ENCODE measurements around the gene ADAMTSL1. TPM values are rescaled to one million over a fixed set of nuclear protein-coding genes. Genes with fewer than 3 reads are reported as not detected.

The ADAMTSL1 gene
- total RNA-seq, 4 donors from 2014 or later, result 0.32 to 2.3 (median 1.3) TPM

DNA sequence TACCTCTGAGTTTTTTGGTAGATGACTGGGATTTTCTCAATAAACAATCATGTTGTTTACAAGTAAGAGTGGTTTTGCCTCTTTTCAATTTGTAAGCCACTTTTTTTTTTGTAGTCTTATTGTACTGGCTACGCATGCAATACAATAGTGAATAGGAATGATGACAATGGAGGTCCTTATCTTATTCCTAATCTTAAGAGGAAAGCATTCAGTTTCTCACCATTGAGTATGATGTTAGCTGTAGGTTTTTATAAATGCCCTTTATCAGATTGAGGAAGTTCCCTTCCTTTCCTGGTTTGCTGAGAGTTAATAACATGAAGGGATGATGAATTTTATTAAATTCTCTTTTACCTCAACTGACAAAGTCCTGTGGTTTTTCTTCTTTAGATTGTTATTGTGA is 155.2 kb downstream of the ADAMTSL1 start:
- Histone ChIP-seq H3K4me1 (no peaks in the 10 kb centered on the region), H3K27me3 (no peaks in the 10 kb centered on the region), H3K36me3 (no peaks in the 10 kb centered on the region), H3K4me3 (no peak overlapping the region), H3K9me3 (no peaks in the 10 kb centered on the region), H3K27ac (no peak overlapping the region)
- no peak for DNase-seq (ENCODE audit: low spot score in 2 of 2)
- TF ChIP-seq EP300 (IDR thresholded peaks at IDR 0.05) (no peak), CTCF (IDR thresholded peaks at IDR 0.05) (no peak), POLR2AphosphoS5 (IDR thresholded peaks at IDR 0.05) (no peak), POLR2A (IDR thresholded peaks at IDR 0.05) (no peak)
- 76% methylated on average over 1 of the region's 1 CpG for WGBS

- Histone ChIP-seq H3K4me3 (no peak overlapping the region), H3K27me3 (no peaks in the 10 kb centered on the region), H3K36me3 (no peaks in the 10 kb centered on the region), H3K9me3 (no peaks in the 10 kb centered on the region), H3K4me1 (no peaks in the 10 kb centered on the region), H3K27ac (no peak overlapping the region)
- DNase-seq (ENCODE audit: low spot score in 2 of 2), result no peak
- TF ChIP-seq EP300 (IDR thresholded peaks at IDR 0.05) (no peak), POLR2AphosphoS5 (IDR thresholded peaks at IDR 0.05) (no peak), CTCF (IDR thresholded peaks at IDR 0.05) (no peak), POLR2A (IDR thresholded peaks at IDR 0.05) (no peak)
- 74% methylated on average over 5 of the region's 5 CpGs for whole genome bisulfite sequencing
Observed at GRCh38 chr9:18632632-18633403, 158.9 kb downstream of the ADAMTSL1 start.

- Histone ChIP-seq H3K4me3 (no peak overlapping the region), H3K36me3 (no peaks in the 10 kb centered on the region), H3K4me1 (no peaks in the 10 kb centered on the region), H3K27me3 (no peaks in the 10 kb centered on the region), H3K9me3 (no peaks in the 10 kb centered on the region), H3K27ac (no peak overlapping the region)
- DNase-seq (ENCODE audit: low spot score in 2 of 2), result no peak
- TF ChIP-seq POLR2A (IDR thresholded peaks at IDR 0.05) (no peak), CTCF (IDR thresholded peaks at IDR 0.05) (no peak), EP300 (IDR thresholded peaks at IDR 0.05) (no peak), POLR2AphosphoS5 (IDR thresholded peaks at IDR 0.05) (no peak)
- 80% methylated on average over 2 of the region's 2 CpGs for WGBS
Observed at GRCh38 chr9:18636781-18637180, 162.8 kb downstream of the ADAMTSL1 start.

GRCh38 chr9:18638371-18639249 is 164.7 kb downstream of the ADAMTSL1 start:
- WGBS, result 73% methylated on average over 7 of the region's 7 CpGs
- no peak for TF ChIP-seq CTCF (IDR thresholded peaks at IDR 0.05)
- TF ChIP-seq POLR2AphosphoS5 (IDR thresholded peaks at IDR 0.05), result no peak
- no peak for TF ChIP-seq EP300 (IDR thresholded peaks at IDR 0.05)
- TF ChIP-seq POLR2A (IDR thresholded peaks at IDR 0.05), result no peak
- Histone ChIP-seq H3K27ac (no peak overlapping the region), H3K4me1 (no peaks in the 10 kb centered on the region), H3K9me3 (no peaks in the 10 kb centered on the region), H3K36me3 (no peaks in the 10 kb centered on the region), H3K27me3 (no peaks in the 10 kb centered on the region), H3K4me3 (no peak overlapping the region)
- no peak for DNase-seq (ENCODE audit: low spot score in 2 of 2)

- Histone ChIP-seq H3K4me1 (no peaks in the 10 kb centered on the region), H3K4me3 (no peak overlapping the region), H3K27me3 (no peaks in the 10 kb centered on the region), H3K36me3 (no peaks in the 10 kb centered on the region), H3K27ac (no peak overlapping the region), H3K9me3 (no peaks in the 10 kb centered on the region)
- TF ChIP-seq POLR2A (IDR thresholded peaks at IDR 0.05) (no peak), EP300 (IDR thresholded peaks at IDR 0.05) (no peak), CTCF (IDR thresholded peaks at IDR 0.05) (no peak), POLR2AphosphoS5 (IDR thresholded peaks at IDR 0.05) (no peak)
- no peak for DNase-seq (ENCODE audit: low spot score in 2 of 2)
- WGBS, result 59% methylated on average over 4 of the region's 4 CpGs
Observed at GRCh38 chr9:18639911-18640310, 166.0 kb downstream of the ADAMTSL1 start.

Data from suprapubic skin (tissue), 4 donors.